Measurements from ENCODE around the gene PALS1. TPM values are rescaled to one million over a fixed set of nuclear protein-coding genes. Genes with fewer than 3 reads are reported as not detected.

The PALS1 gene
- total RNA-seq (ENCODE audit: unreplicated experiment), result 19.9 TPM
- long read RNA-seq, full-length matches to known transcripts, result 2 of 5 reads
- long read RNA-seq, partial matches to known transcripts, result 2 of 5 reads
- long read RNA-seq, other reads (novel, unspliced or antisense), result 1 of 5 reads

GRCh38 chr14:67241411-67242167 is at the start of gene PALS1:
PALS1 (plus strand) TSS chr14:67241435; CDS start chr14:67279171, 37,736 bp downstream.
- peak within 1 kb of the TSS; percentile 86 for H3K4me3 Mint-ChIP-seq (ENCODE audit: unreplicated experiment)
- H3K4me1 Mint-ChIP-seq (ENCODE audit: unreplicated experiment), result peaks cover 3% of the 10 kb centered on the region
- peaks cover 16% of the 10 kb centered on the region for H3K27me3 Mint-ChIP-seq (ENCODE audit: unreplicated experiment)
- peak; percentile 83 for DNase-seq (ENCODE audit: low spot score)
- H3K36me3 Mint-ChIP-seq (ENCODE audit: low read depth, unreplicated experiment), result peaks cover 3% of the 10 kb centered on the region
- peak within 1 kb of the TSS; percentile 94 for H3K27ac Mint-ChIP-seq (ENCODE audit: unreplicated experiment)
- no peaks in the 10 kb centered on the region for H3K9me3 Mint-ChIP-seq (ENCODE audit: unreplicated experiment)
- TF ChIP-seq CTCF (IDR thresholded peaks at IDR 0.05; ENCODE audit: unreplicated experiment), result no peak

- DNase-seq (ENCODE audit: low spot score), result no peak
- Mint-ChIP-seq H3K9me3 (ENCODE audit: unreplicated experiment) (no peaks in the 10 kb centered on the region), H3K4me1 (ENCODE audit: unreplicated experiment) (peaks cover 7% of the 10 kb centered on the region), H3K27me3 (ENCODE audit: unreplicated experiment) (no peaks in the 10 kb centered on the region), H3K36me3 (ENCODE audit: low read depth, unreplicated experiment) (no peaks in the 10 kb centered on the region), H3K4me3 (ENCODE audit: unreplicated experiment) (no peak overlapping the region), H3K27ac (ENCODE audit: unreplicated experiment) (no peak overlapping the region)
- TF ChIP-seq CTCF (IDR thresholded peaks at IDR 0.05; ENCODE audit: unreplicated experiment), result no peak
Observed at GRCh38 chr14:67191768-67192290, 49.4 kb upstream of the PALS1 start.

GRCh38 chr14:67192366-67192765 is 48.9 kb upstream of the PALS1 start:
- DNase-seq (ENCODE audit: low spot score), result no peak
- no peak for TF ChIP-seq CTCF (IDR thresholded peaks at IDR 0.05; ENCODE audit: unreplicated experiment)
- H3K36me3 Mint-ChIP-seq (ENCODE audit: low read depth, unreplicated experiment), result no peaks in the 10 kb centered on the region

GRCh38 chr14:67195279-67195678 is 46.0 kb upstream of the PALS1 start:
- Mint-ChIP-seq H3K9me3 (ENCODE audit: unreplicated experiment) (no peaks in the 10 kb centered on the region), H3K27me3 (ENCODE audit: unreplicated experiment) (peaks cover 2% of the 10 kb centered on the region), H3K27ac (ENCODE audit: unreplicated experiment) (no peak overlapping the region), H3K4me3 (ENCODE audit: unreplicated experiment) (no peak overlapping the region), H3K36me3 (ENCODE audit: low read depth, unreplicated experiment) (no peaks in the 10 kb centered on the region), H3K4me1 (ENCODE audit: unreplicated experiment) (peaks cover 8% of the 10 kb centered on the region)
- no peak for TF ChIP-seq CTCF (IDR thresholded peaks at IDR 0.05; ENCODE audit: unreplicated experiment)
- no peak for DNase-seq (ENCODE audit: low spot score)

More at GRCh38 chr14:67192366-67192765, 48.9 kb upstream of the PALS1 start:
- Mint-ChIP-seq H3K4me1 (ENCODE audit: unreplicated experiment) (peaks cover 8% of the 10 kb centered on the region), H3K9me3 (ENCODE audit: unreplicated experiment) (no peaks in the 10 kb centered on the region), H3K27me3 (ENCODE audit: unreplicated experiment) (no peaks in the 10 kb centered on the region), H3K27ac (ENCODE audit: unreplicated experiment) (no peak overlapping the region), H3K4me3 (ENCODE audit: unreplicated experiment) (no peak overlapping the region)

- H3K4me1 Mint-ChIP-seq (ENCODE audit: unreplicated experiment), result peaks cover 8% of the 10 kb centered on the region
Observed at GRCh38 chr14:67199016-67199415, 42.2 kb upstream of the PALS1 start.

More at GRCh38 chr14:67199016-67199415, 42.2 kb upstream of the PALS1 start:
- H3K9me3 Mint-ChIP-seq (ENCODE audit: unreplicated experiment), result no peaks in the 10 kb centered on the region
- H3K4me3 Mint-ChIP-seq (ENCODE audit: unreplicated experiment), result no peak overlapping the region
- peaks cover 2% of the 10 kb centered on the region for H3K27me3 Mint-ChIP-seq (ENCODE audit: unreplicated experiment)
- no peak for TF ChIP-seq CTCF (IDR thresholded peaks at IDR 0.05; ENCODE audit: unreplicated experiment)
- H3K27ac Mint-ChIP-seq (ENCODE audit: unreplicated experiment), result no peak overlapping the region
- H3K36me3 Mint-ChIP-seq (ENCODE audit: low read depth, unreplicated experiment), result no peaks in the 10 kb centered on the region
- DNase-seq (ENCODE audit: low spot score), result no peak

All from endothelial cell (in vitro differentiated cells).